BE2C (cell line): Measurements from ENCODE around the gene EPS15.
"Not testable (repeated sequence)": the region's sequence is repeated elsewhere in the genome, so short reads cannot be mapped to it uniquely, and the experiment has no call there.

Experiments used
- DNase-seq: peaks from one replicate; pipeline ENCODE4 v3.0.0-alpha.2; 2020
- H3K27me3 ChIP-seq: fragments of 250-450 bp; sonication (Bioruptor Pico); 2 replicates; pipeline ENCODE4 v1.5.1; 2020; ENCODE audit warnings: mild to moderate bottlenecking
- H3K36me3 ChIP-seq: fragments of 250-450 bp; sonication (Bioruptor Pico); 2 replicates; pipeline ENCODE4 v1.5.1; 2020; ENCODE audit warnings: mild to moderate bottlenecking
- H3K4me1 ChIP-seq: fragments of 250-450 bp; sonication (Bioruptor Pico); 2 replicates; pipeline ENCODE4 v1.5.1; 2020
- H3K4me3 ChIP-seq: 2 replicates; pipeline ENCODE4 v1.5.1; 2011; ENCODE audit warnings: low read depth, low read length
- H3K9me3 ChIP-seq: fragments of 250-450 bp; sonication (Bioruptor Pico); 2 replicates; pipeline ENCODE4 v1.5.1; 2020
- CTCF ChIP-seq: IDR thresholded peaks from 2 replicates; pipeline ENCODE4 v1.5.1; 2012; ENCODE audit warnings: mild to moderate bottlenecking, low read depth, low read length

Gene EPS15

GRCh38 chr1:51561702-51562101, 42.6 kb upstream of the EPS15 start:
- Histone ChIP-seq H3K36me3 (no peaks in the 10 kb centered on the region), H3K27me3 (no peaks in the 10 kb centered on the region), H3K9me3 (no peaks in the 10 kb centered on the region), H3K4me1 (no peaks in the 10 kb centered on the region), H3K4me3 (no peak overlapping the region)
- TF ChIP-seq CTCF = no peak
- no peak for DNase-seq

GRCh38 chr1:51560895-51561294, 41.8 kb upstream of the EPS15 start:
- not testable (repeated sequence) for H3K27me3 ChIP-seq, H3K4me3 ChIP-seq, DNase-seq, H3K4me1 ChIP-seq, H3K36me3 ChIP-seq, H3K9me3 ChIP-seq

GRCh38 chr1:51560034-51560433, 41.0 kb upstream of the EPS15 start:
- no peaks in the 10 kb centered on the region for H3K4me1 ChIP-seq
- no peaks in the 10 kb centered on the region for H3K9me3 ChIP-seq
- H3K4me3 ChIP-seq = no peak overlapping the region
- H3K36me3 ChIP-seq = no peaks in the 10 kb centered on the region
- H3K27me3 ChIP-seq = no peaks in the 10 kb centered on the region
- TF ChIP-seq CTCF = no peak
- DNase-seq = no peak

GRCh38 chr1:51559501-51559900, 40.4 kb upstream of the EPS15 start:
- no peak overlapping the region for H3K4me3 ChIP-seq
- H3K36me3 ChIP-seq = no peaks in the 10 kb centered on the region
- H3K9me3 ChIP-seq = no peaks in the 10 kb centered on the region
- no peaks in the 10 kb centered on the region for H3K27me3 ChIP-seq
- TF ChIP-seq CTCF = no peak
- no peak for DNase-seq
- no peaks in the 10 kb centered on the region for H3K4me1 ChIP-seq

GRCh38 chr1:51559064-51559500, 40.0 kb upstream of the EPS15 start:
- no peak for DNase-seq
- TF ChIP-seq CTCF = no peak
- H3K4me1 ChIP-seq = no peaks in the 10 kb centered on the region
- no peaks in the 10 kb centered on the region for H3K36me3 ChIP-seq
- no peaks in the 10 kb centered on the region for H3K9me3 ChIP-seq
- no peaks in the 10 kb centered on the region for H3K27me3 ChIP-seq
- no peak overlapping the region for H3K4me3 ChIP-seq

GRCh38 chr1:51558375-51558924, 39.4 kb upstream of the EPS15 start:
- no peak for DNase-seq

More at GRCh38 chr1:51558375-51558924, 39.4 kb upstream of the EPS15 start:
- no peak for TF ChIP-seq CTCF
- Histone ChIP-seq H3K27me3 (no peaks in the 10 kb centered on the region), H3K4me1 (no peaks in the 10 kb centered on the region), H3K9me3 (no peaks in the 10 kb centered on the region), H3K4me3 (no peak overlapping the region), H3K36me3 (no peaks in the 10 kb centered on the region)
